ENCODE results near the gene TNNI3K. TPM values are rescaled to one million over a fixed set of nuclear protein-coding genes. Genes with fewer than 3 reads are reported as not detected.

Gene TNNI3K
- total RNA-seq, 1 experiment from 2014 or later = not detected

- no peak for DNase-seq (ENCODE audit: low spot score)
These were observed 267.7 kb downstream of the TNNI3K start for GRCh38 chr1:74502858-74503257.

- DNase-seq (ENCODE audit: low spot score) = peak; percentile 53
These were observed 269.1 kb downstream of the TNNI3K start for GRCh38 chr1:74504125-74504932.

DNA sequence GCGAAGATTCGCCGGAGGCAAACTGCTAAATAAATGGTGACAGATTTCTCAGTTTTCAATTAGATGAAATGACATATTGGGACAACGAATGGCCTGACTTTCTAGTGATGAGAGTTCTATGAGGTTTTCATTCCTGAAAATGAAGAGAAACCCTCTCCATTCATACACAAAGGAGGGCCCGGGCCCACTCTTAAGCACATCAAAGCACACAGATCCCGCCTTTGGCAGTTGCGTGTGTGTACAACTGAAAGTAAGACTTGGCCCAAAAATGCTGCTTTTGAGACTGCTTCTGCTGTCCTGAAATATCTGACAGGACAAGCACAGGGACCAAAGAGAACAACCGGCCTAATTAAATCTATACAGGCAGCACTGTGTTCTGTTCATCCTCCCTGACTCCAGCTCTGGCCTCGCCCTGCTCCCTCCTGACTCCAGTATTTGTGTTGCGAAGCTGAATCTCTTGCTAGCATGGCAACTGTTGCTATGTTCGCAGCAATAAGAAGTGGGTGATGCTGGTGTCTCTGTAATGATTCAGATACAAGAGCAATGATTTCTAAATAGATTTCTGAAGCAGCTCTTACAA lies 269.8 kb downstream of the TNNI3K start:
- DNase-seq (ENCODE audit: low spot score) = no peak

GRCh38 chr1:74505928-74506710 lies 270.9 kb downstream of the TNNI3K start:
- no peak for DNase-seq (ENCODE audit: low spot score)

DNA sequence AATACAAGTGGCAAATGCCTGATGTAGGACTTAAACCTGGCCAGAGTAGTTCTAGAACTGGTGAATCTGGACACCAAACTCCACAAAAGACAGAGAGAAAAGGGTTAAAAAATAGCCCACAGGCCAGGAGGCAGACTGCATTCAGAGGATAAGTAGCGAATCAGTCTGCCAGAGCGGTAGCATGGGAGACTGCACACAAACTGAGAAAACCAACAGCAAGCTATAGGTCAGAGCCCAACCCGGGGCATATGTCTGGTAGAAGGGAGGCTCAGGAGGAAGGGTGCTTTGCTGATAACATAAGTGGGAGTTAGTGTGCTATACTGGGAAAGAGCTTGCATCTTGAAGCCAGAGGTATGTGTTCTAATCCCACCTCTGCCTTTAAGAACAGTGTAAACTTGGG lies 273.3 kb downstream of the TNNI3K start:
- DNase-seq (ENCODE audit: low spot score) = no peak

GRCh38 chr1:74512170-74512915 lies 277.2 kb downstream of the TNNI3K start, which contains the start of gene LRRC53:
LRRC53 (minus strand) TSS chr1:74512611; CDS start chr1:74483349, 29,262 bp downstream.
- DNase-seq (ENCODE audit: low spot score) = no peak

DNA sequence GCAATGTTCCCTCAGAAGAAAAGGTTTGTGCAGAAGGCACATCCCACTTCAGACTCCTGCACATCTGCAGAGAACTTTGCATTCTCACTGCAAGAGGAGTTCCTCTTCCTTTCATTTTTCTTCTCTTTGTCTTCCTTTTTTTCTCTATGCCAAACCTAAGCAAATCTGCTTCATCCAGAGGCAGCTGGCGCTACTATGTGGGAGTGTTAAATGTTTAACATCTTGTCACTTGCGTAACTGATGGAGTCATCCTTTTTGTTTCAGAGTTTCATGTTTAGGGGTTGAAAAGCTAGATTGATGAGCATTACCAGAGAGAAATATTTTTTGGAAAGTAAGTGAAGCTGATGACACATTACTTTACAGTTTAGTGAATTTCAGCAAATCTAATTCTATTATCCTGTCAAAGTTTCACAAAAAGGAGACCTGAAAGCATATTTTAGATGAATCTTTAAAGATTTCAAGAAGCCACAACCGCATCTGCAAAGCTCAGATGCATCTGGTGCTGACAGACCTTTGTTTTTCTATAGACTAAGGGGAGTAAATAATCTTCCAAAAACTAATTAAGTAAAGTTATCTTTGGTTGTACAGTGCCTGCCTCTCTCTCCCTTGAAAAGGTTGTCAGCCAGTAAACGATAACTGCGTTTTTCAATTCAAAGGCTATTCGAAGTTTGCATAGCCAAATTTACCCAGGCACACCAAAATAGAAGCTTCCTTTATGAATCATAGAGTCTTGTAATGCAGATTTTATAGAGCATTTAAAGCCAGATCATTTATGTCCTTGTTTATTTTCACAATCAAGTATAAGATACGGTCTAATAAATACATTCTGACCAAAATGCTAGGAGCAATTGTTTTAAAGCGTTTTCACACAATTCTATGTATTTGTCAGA lies 278.5 kb downstream of the TNNI3K start:
- no peak for DNase-seq (ENCODE audit: low spot score)

DNA sequence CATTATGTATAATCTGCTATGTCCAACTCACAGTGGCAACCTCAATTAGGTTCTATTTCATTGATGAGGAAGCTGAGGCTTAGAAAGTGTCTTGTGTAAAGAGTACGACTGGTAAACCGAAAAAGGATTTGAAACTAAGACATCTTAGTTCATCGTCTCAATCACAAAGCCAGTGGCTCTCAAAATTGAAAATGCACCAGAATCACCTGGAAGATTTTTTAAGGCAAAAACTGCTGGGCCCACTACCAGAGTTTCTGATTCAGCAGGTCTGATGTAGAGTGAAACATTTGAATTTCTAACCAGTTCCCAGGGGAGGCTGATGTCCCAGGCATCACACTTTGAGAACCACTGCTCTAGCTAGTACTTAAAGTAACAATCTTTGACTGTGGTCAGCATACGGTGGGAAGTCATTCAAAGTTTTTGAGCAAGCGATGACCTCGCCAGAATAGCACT lies 282.4 kb downstream of the TNNI3K start:
- DNase-seq (ENCODE audit: low spot score) = no peak

- DNase-seq (ENCODE audit: low spot score) = no peak
These were observed 287.0 kb downstream of the TNNI3K start for GRCh38 chr1:74522148-74522547.

GRCh38 chr1:74523873-74524480 lies 288.8 kb downstream of the TNNI3K start:
- DNase-seq (ENCODE audit: low spot score) = no peak

- DNase-seq (ENCODE audit: low spot score) = no peak
These were observed 291.5 kb downstream of the TNNI3K start for GRCh38 chr1:74526708-74527107.

- no peak for DNase-seq (ENCODE audit: low spot score)
These were observed 292.9 kb downstream of the TNNI3K start for GRCh38 chr1:74528123-74528522.

DNA sequence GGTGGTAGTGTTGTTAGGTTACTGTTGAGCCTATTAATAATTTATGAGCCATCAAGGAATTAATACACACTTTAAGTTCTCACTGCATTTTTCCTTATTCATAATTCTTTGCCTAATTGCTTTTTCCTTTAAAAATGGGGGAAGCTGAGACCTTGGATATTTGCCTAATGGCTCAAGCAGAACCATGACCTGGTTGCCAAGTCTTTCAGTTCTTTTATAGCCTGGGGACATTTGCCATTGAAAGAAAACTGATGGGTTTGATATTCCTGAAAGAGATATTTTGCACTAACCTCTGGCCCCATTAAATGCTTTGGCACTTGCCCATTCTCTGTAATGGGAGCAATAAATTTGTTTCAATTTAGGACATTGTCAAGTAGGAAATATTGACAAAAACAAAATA lies 295.7 kb downstream of the TNNI3K start:
- DNase-seq (ENCODE audit: low spot score) = no peak

- DNase-seq (ENCODE audit: low spot score) = no peak
These were observed 296.6 kb downstream of the TNNI3K start for GRCh38 chr1:74531796-74532195.

DNA sequence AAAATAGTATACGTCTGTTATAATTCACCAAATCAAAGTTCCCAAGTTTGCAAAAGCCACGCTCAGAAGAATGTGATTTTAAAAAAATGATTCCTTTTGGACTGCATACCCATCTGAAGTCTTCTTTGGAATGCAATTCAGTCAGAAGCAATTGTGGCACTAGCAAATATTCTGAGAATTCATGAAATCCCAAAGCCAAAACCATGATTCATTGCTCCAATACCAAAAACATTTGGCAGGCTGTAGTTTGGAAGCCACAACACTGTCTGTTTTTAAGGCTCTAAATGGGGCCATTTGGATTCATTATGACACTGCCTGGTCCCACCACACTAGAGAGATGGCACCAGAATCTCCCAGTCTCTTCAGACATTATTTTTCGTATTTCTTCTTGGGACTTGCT lies 299.1 kb downstream of the TNNI3K start:
- DNase-seq (ENCODE audit: low spot score) = no peak

GRCh38 chr1:74545821-74546220 lies 310.6 kb downstream of the TNNI3K start:
- no peak for DNase-seq (ENCODE audit: low spot score)

GRCh38 chr1:74548961-74549750 lies 314.0 kb downstream of the TNNI3K start:
- no peak for DNase-seq (ENCODE audit: low spot score)

- no peak for DNase-seq (ENCODE audit: low spot score)
These were observed 314.7 kb downstream of the TNNI3K start for GRCh38 chr1:74549932-74550331.

DNA sequence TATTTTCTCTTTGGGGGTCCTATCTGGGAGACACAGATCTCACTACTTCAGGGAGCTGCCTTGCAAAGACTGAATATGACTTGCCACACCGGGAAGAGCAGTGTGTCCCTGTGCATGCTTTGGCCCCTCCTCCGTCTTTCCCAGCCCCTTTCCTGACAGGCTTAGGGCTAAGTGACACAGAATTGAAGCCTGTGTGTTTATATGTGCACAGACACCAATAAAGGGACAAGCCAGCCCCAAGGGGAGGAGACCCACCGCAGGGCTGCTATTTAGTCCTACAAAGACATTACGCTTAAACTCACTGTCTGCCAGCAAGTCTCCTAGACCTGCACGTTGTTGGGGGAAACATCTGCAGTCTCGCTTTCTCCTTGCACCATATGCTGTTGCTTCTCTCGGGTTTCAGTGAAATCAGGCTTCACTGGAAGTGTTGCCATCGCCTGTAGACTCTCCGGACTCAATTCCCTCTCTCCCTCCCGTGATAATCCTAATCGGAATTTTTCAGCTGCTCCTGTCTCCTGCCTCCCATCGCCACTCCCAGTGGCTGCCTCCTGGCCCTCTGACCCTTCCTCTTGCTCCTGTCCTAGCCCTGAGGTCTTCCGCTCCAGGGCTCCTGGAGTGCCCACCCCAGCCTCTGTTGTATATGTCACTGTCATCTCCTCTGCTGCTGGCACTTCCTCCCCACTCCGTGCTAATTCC lies 335.8 kb downstream of the TNNI3K start:
- no peak for DNase-seq (ENCODE audit: low spot score)
